Activated effector memory CD4-positive, alpha-beta T cell treated with anti-CD3 and anti-CD28 coated beads, Interleukin-2, amount 50 U/mL, for 16 hours (primary cell): ENCODE measurements around the gene ANKRD17.

ENCODE experiments used
- DNase-seq: peaks from one replicate; pipeline ENCODE4 v3.0.0-alpha.2; 2020

ANKRD17 gene

DNA sequence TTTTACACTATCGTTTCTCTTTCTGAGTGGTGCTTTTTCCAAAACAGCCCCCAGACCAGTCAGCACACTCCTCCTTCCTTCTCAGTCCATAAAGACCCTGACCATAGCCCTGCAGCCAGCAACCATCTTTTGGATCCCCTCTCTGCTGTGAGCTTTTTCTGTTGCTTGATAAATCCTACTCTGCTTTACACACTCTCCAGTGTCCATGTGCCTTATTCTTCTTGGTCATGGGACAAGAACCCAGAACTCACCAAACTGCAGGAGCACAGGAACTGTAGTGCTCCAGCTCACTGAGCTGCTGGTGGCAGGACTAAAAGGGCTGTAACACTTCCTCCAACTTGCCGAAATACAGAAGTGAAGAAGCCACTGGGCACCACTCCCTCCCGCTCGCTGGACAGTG is 221.5 kb downstream of the ANKRD17 start:
- DNase-seq: no peak

DNA sequence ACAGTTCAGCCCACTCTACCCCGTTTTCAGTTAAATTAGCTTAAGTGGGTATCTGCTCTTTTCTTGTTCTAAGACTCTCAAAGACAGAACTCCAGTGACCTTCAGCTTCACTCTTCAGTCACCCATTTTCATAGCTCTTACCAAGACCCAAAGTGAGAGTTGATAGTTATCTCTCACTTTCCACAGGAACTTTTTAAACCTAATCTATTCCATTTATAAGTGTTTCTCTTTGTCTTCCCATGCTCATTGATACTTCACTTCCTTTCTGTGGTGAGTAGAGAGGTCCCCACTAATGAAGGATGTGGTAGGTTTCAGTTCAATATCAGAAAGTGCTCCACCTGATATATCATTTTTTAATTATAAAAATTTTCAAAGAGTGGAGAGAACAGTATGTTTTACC is 222.5 kb downstream of the ANKRD17 start:
- no peak for DNase-seq

DNA sequence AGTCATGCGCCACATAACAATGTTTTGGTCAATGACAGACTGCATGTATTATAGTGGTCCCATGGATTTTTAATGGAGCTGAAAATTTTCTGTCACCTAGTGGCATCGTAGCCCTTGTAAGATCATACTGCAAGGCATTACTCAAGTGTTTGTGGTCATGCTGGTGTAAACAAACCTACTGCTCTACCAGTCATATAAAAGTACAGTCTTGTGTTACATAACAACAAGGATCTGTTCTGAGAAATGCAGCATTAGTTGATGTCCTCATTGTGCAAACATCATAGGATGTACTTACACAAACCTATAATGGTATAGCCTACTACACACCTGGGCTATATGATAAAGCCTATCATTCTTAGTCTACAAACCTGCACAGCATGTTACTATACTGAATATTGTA is 223.7 kb downstream of the ANKRD17 start:
- no peak for DNase-seq

DNA sequence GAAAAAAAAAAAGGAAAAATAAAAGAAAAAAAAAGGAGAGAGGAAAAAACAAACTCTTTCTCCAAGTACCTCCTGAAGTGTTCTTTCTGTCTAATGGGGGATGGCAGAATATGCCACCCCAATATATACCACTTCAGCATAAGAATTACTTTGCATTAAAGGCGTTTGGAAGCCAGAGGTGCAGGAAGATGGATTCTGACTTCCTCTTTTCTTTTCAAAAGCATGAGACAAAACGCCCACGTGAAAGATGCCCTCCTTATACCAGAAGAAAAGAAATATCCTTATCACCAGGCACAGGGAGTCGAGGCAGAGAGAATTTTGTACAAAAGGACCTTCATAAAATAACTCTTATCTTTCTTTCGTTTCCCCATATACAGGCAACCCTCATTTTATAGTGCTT is 230.0 kb downstream of the ANKRD17 start:
- DNase-seq: no peak
